PC-3 (cell line): Measurements from ENCODE around the gene SLCO2B1.

ENCODE experiments used
- CTCF ChIP-seq: fragments of 300-600 bp; sonication (generic); conservative IDR thresholded peaks from 2 replicates; pipeline ENCODE4 v1.5.1; 2017; ENCODE audit warnings: antibody characterized with exemption, low read depth, mild to moderate bottlenecking, low read length
- EZH2 ChIP-seq: fragments of 300-600 bp; sonication (generic); IDR thresholded peaks from one replicate; pipeline ENCODE4 v1.6.1; 2017; ENCODE audit warnings: antibody characterized with exemption, mild to moderate bottlenecking, low read length; ENCODE audit not compliant: unreplicated experiment
- EZH2phosphoT487 ChIP-seq: fragments of 300-600 bp; sonication (generic); IDR thresholded peaks from 2 replicates; pipeline ENCODE4 v1.6.1; 2018; ENCODE audit warnings: mild to moderate bottlenecking, antibody characterized with exemption, low read length, borderline replicate concordance

GRCh38 chr11:75101424-75102128 lies 49.3 kb upstream of the SLCO2B1 start:
- no peak for TF ChIP-seq CTCF
- TF ChIP-seq EZH2phosphoT487: no peak
- no peak for TF ChIP-seq EZH2
